ENCODE results near the gene BCAS3. TPM values are rescaled to one million over a fixed set of nuclear protein-coding genes. Genes with fewer than 3 reads are reported as not detected.

BCAS3 gene
- total RNA-seq, 1 donor from 2014 or later = 14.5 TPM

DNA sequence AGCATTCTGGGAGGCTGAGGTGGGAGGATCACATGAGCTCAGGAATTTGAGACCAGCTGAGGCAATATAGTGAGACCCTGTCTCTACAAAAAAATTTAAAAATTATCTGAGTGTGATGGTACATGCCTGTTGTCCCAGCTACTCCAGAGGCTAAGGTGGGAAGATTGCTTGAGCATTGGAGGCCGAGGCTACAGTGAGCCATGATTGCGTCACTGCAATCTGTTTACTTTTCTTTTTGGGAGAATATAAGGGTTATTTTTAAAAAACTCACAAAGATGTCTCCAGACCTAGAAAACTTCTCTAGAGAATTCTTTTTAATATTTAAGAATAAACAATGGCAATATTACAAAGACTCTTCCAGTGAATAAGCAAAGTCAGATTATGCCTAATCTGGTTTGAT lies 226.9 kb downstream of the BCAS3 start:
- Mint-ChIP-seq H3K9me3 (ENCODE audit: unreplicated experiment) (no peaks in the 10 kb centered on the region), H3K4me1 (ENCODE audit: low read depth, unreplicated experiment) (no peaks in the 10 kb centered on the region), H3K36me3 (ENCODE audit: low read depth, unreplicated experiment) (no peaks in the 10 kb centered on the region), H3K27ac (ENCODE audit: unreplicated experiment) (no peak overlapping the region), H3K27me3 (ENCODE audit: low read depth, unreplicated experiment) (no peaks in the 10 kb centered on the region), H3K4me3 (ENCODE audit: unreplicated experiment) (no peak overlapping the region)
- TF ChIP-seq EZH2 (IDR thresholded peaks at IDR 0.05; ENCODE audit: insufficient read depth, low read length) = no peak
- TF ChIP-seq, protein P1, sequence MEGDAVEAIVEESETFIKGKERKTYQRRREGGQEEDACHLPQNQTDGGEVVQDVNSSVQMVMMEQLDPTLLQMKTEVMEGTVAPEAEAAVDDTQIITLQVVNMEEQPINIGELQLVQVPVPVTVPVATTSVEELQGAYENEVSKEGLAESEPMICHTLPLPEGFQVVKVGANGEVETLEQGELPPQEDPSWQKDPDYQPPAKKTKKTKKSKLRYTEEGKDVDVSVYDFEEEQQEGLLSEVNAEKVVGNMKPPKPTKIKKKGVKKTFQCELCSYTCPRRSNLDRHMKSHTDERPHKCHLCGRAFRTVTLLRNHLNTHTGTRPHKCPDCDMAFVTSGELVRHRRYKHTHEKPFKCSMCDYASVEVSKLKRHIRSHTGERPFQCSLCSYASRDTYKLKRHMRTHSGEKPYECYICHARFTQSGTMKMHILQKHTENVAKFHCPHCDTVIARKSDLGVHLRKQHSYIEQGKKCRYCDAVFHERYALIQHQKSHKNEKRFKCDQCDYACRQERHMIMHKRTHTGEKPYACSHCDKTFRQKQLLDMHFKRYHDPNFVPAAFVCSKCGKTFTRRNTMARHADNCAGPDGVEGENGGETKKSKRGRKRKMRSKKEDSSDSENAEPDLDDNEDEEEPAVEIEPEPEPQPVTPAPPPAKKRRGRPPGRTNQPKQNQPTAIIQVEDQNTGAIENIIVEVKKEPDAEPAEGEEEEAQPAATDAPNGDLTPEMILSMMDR (IDR thresholded peaks at IDR 0.05; ENCODE audit: insufficient read depth, low read depth, low read length) = no peak
- H3K79me2 ChIP-seq (ENCODE audit: insufficient read depth, low read length) = no peaks in the 10 kb centered on the region
- DNase-seq (ENCODE audit: low read depth) (no peak), FAIRE-seq (no peak)
- H3K27ac ChIP-seq (ENCODE audit: low read depth, low read length) = no peak overlapping the region
- peaks cover 7% of the 10 kb centered on the region for H3K4me1 ChIP-seq (ENCODE audit: insufficient read depth, low read length)
- H3K9ac ChIP-seq (ENCODE audit: low read length) = no peak overlapping the region
- no peaks in the 10 kb centered on the region for H3K27me3 ChIP-seq (ENCODE audit: insufficient read depth, low read length)
- H3K4me3 ChIP-seq (ENCODE audit: insufficient read depth, low read depth, low read length) = no peak overlapping the region
- no peaks in the 10 kb centered on the region for H3K36me3 ChIP-seq (ENCODE audit: insufficient read depth, low read length)
- no peak overlapping the region for H2AFZ ChIP-seq (ENCODE audit: low read depth, low read length)
- H3K9me3 ChIP-seq (ENCODE audit: insufficient read depth, low read depth, low read length) = no peaks in the 10 kb centered on the region
- H4K20me1 ChIP-seq (ENCODE audit: insufficient read depth, low read length) = no peaks in the 10 kb centered on the region
- no peak overlapping the region for H3K4me2 ChIP-seq (ENCODE audit: low read length)

DNA sequence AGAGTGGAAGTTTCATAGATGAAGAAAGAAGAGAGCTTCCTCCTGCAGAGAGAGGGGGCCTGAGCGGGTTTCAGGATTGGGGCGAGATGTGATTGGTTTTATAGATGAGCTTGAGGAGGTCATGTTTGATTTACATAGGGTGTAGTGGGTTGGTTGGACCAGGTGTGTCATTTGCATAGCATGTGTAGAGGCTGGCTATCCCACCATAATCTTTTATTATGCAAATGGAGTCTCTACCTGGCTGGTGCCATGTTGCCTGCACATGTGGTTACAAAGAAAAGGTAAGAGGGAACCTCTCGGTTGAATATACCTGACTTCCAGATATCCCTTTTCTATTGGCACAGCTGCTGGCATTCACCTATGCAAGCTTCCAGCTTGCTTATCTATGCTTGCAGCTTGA lies 228.1 kb downstream of the BCAS3 start:
- no peak for DNase-seq (ENCODE audit: low read depth)
- Histone ChIP-seq H3K4me1 (ENCODE audit: insufficient read depth, low read length) (peaks cover 7% of the 10 kb centered on the region), H3K4me3 (ENCODE audit: insufficient read depth, low read depth, low read length) (no peak overlapping the region), H3K27me3 (ENCODE audit: insufficient read depth, low read length) (no peaks in the 10 kb centered on the region), H4K20me1 (ENCODE audit: insufficient read depth, low read length) (no peaks in the 10 kb centered on the region), H3K4me2 (ENCODE audit: low read length) (no peak overlapping the region), H3K36me3 (ENCODE audit: insufficient read depth, low read length) (no peaks in the 10 kb centered on the region), H3K79me2 (ENCODE audit: insufficient read depth, low read length) (no peaks in the 10 kb centered on the region), H3K27ac (ENCODE audit: low read depth, low read length) (no peak overlapping the region), H3K9ac (ENCODE audit: low read length) (no peak overlapping the region), H2AFZ (ENCODE audit: low read depth, low read length) (no peak overlapping the region), H3K9me3 (ENCODE audit: insufficient read depth, low read depth, low read length) (no peaks in the 10 kb centered on the region)
- no peak overlapping the region for H3K4me3 Mint-ChIP-seq (ENCODE audit: unreplicated experiment)
- H3K9me3 Mint-ChIP-seq (ENCODE audit: unreplicated experiment) = no peaks in the 10 kb centered on the region
- peaks cover 2% of the 10 kb centered on the region for H3K4me1 Mint-ChIP-seq (ENCODE audit: low read depth, unreplicated experiment)
- H3K27me3 Mint-ChIP-seq (ENCODE audit: low read depth, unreplicated experiment) = no peaks in the 10 kb centered on the region
- H3K27ac Mint-ChIP-seq (ENCODE audit: unreplicated experiment) = no peak overlapping the region
- FAIRE-seq = no peak
- TF ChIP-seq, protein P1 (IDR thresholded peaks at IDR 0.05; ENCODE audit: insufficient read depth, low read depth, low read length) = no peak
- TF ChIP-seq EZH2 (IDR thresholded peaks at IDR 0.05; ENCODE audit: insufficient read depth, low read length) = no peak
- H3K36me3 Mint-ChIP-seq (ENCODE audit: low read depth, unreplicated experiment) = no peaks in the 10 kb centered on the region

DNA sequence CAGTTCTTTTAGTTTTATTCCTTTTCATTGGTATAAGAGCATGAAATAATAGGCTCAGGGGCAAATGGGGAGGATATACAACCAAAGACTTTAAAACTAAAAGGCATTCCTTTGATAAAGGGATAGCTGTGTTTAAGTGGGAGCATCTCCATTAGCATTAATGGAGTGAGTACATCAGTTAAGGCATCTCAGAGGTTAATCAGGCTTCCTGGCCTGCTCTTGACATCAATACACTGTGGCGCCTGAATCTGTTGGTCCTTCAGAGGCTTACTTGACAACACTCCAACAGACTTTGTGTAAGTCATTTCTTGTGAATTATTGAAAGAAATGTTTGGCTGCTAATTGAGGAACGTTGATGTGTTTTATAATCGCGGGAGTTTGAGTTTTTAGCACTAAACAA lies 230.7 kb downstream of the BCAS3 start:
- Histone ChIP-seq H3K9ac (ENCODE audit: low read length) (no peak overlapping the region), H3K79me2 (ENCODE audit: insufficient read depth, low read length) (no peaks in the 10 kb centered on the region), H3K27me3 (ENCODE audit: insufficient read depth, low read length) (no peaks in the 10 kb centered on the region), H3K9me3 (ENCODE audit: insufficient read depth, low read depth, low read length) (no peaks in the 10 kb centered on the region), H3K4me1 (ENCODE audit: insufficient read depth, low read length) (no peaks in the 10 kb centered on the region), H4K20me1 (ENCODE audit: insufficient read depth, low read length) (no peaks in the 10 kb centered on the region), H3K4me2 (ENCODE audit: low read length) (no peak overlapping the region), H3K4me3 (ENCODE audit: insufficient read depth, low read depth, low read length) (no peak overlapping the region), H3K36me3 (ENCODE audit: insufficient read depth, low read length) (no peaks in the 10 kb centered on the region), H3K27ac (ENCODE audit: low read depth, low read length) (no peak overlapping the region), H2AFZ (ENCODE audit: low read depth, low read length) (no peak overlapping the region)
- DNase-seq (ENCODE audit: low read depth) = no peak
- no peak for FAIRE-seq
- Mint-ChIP-seq H3K27ac (ENCODE audit: unreplicated experiment) (no peak overlapping the region), H3K4me1 (ENCODE audit: low read depth, unreplicated experiment) (peaks cover 2% of the 10 kb centered on the region), H3K36me3 (ENCODE audit: low read depth, unreplicated experiment) (no peaks in the 10 kb centered on the region), H3K27me3 (ENCODE audit: low read depth, unreplicated experiment) (no peaks in the 10 kb centered on the region), H3K4me3 (ENCODE audit: unreplicated experiment) (no peak overlapping the region), H3K9me3 (ENCODE audit: unreplicated experiment) (no peaks in the 10 kb centered on the region)
- TF ChIP-seq, protein P1 (IDR thresholded peaks at IDR 0.05; ENCODE audit: insufficient read depth, low read depth, low read length) = no peak
- TF ChIP-seq EZH2 (IDR thresholded peaks at IDR 0.05; ENCODE audit: insufficient read depth, low read length) = no peak
